Caco-2 (cell line): ENCODE measurements around the gene CNIH2. TPM values are rescaled to one million over a fixed set of nuclear protein-coding genes. Genes with fewer than 3 reads are reported as not detected.

Experiments
- BruUV-seq: library from RNA; stranded (reverse); fragments of 400-500 nt; replicated peaks from 2 replicates; lab custom pipeline; 2021; lab: Mats Ljungman, UMichigan
- CTCF ChIA-PET: fragments of 300-600 bp; sonication (Branson Sonifier 250); formaldehyde crosslinking; loops from one replicate; lab custom pipeline; 2022; ENCODE audit warnings: antibody characterized with exemption; lab: Charles Lee
- POLR2A ChIA-PET: fragments of 300-600 bp; sonication (Branson Sonifier 250); formaldehyde crosslinking; loops from one replicate; lab custom pipeline; 2022; ENCODE audit warnings: antibody characterized with exemption; lab: Charles Lee
- DNase-seq, 2 experiments: peaks; one replicate each; pipeline versions ENCODE4 v3.0.0 to v3.0.0-alpha.2; 2020 to 2022
- H3K27me3 ChIP-seq: replicated peaks from 2 replicates; pipeline ENCODE4 v1.6.0; 2011; ENCODE audit warnings: low read length; ENCODE audit not compliant: control insufficient read depth, insufficient read depth
- H3K36me3 ChIP-seq: 2 replicates; pipeline ENCODE4 v1.5.1; 2011; ENCODE audit warnings: low read length; ENCODE audit not compliant: control insufficient read depth, insufficient read depth
- H3K4me1 ChIP-seq: fragments of 250-450 bp; sonication (Bioruptor Pico); 2 replicates; pipeline ENCODE4 v1.5.1; 2020; ENCODE audit warnings: mild to moderate bottlenecking
- H3K4me3 ChIP-seq: 2 replicates; pipeline ENCODE4 v1.5.1; 2011; ENCODE audit warnings: low read depth, mild to moderate bottlenecking, control low read depth, low read length
- H3K9me3 ChIP-seq: fragments of 250-450 bp; sonication (Bioruptor Pico); 2 replicates; pipeline ENCODE4 v1.5.1; 2020; ENCODE audit warnings: mild to moderate bottlenecking, moderate library complexity
- H3K27ac Mint-ChIP-seq: one replicate; pipeline ENCODE4 v1.8.0; 2022; ENCODE audit warnings: mixed read lengths; ENCODE audit not compliant: unreplicated experiment
- H3K27me3 Mint-ChIP-seq: one replicate; pipeline ENCODE4 v1.8.0; 2022; ENCODE audit warnings: mixed read lengths; ENCODE audit not compliant: insufficient read depth, unreplicated experiment
- H3K36me3 Mint-ChIP-seq: one replicate; pipeline ENCODE4 v1.8.0; 2022; ENCODE audit warnings: mild to moderate bottlenecking, mixed read lengths; ENCODE audit not compliant: insufficient read depth, unreplicated experiment
- H3K4me1 Mint-ChIP-seq: one replicate; pipeline ENCODE4 v1.8.0; 2022; ENCODE audit warnings: low read depth, mixed read lengths; ENCODE audit not compliant: unreplicated experiment
- H3K4me3 Mint-ChIP-seq: one replicate; pipeline ENCODE4 v1.8.0; 2022; ENCODE audit warnings: mild to moderate bottlenecking, moderate library complexity, mixed read lengths; ENCODE audit not compliant: unreplicated experiment
- H3K9me3 Mint-ChIP-seq: one replicate; pipeline ENCODE4 v1.8.0; 2022; ENCODE audit warnings: mixed read lengths; ENCODE audit not compliant: unreplicated experiment
- intact Hi-C: fragments of 100-400 bp; cut with micrococcal nuclease; formaldehyde crosslinking; loops from one replicate; pipeline ENCODE4 v1.10.0; 2022; ENCODE audit not compliant: unreplicated experiment
- total RNA-seq: library from RNA; stranded (reverse); gene quantifications from 2 replicates; pipeline ENCODE4 v1.2.3, GENCODE V29; 2022
- TF ChIP-seq, protein P1 (sequence below), 2 experiments: fragments of 200-600 bp in 1 of 2; IDR thresholded peaks; 1 replicate in 1 of 2; 2 replicates in 1 of 2; pipeline versions ENCODE4 v1.5.1 to v1.8.0; 2011 to 2022; ENCODE audit warnings: antibody characterized with exemption in 1 of 2, control low read depth in 1 of 2, inconsistent platforms in 1 of 2, low read depth in 1 of 2, low read length in 1 of 2, mild to moderate bottlenecking in 1 of 2, moderate library complexity in 1 of 2; ENCODE audit not compliant: insufficient read depth in 1 of 2, severe bottlenecking in 1 of 2, unreplicated experiment in 1 of 2

Gene CNIH2
- total RNA-seq, 1 experiment from 2014 or later: 6.1 TPM

DNA sequence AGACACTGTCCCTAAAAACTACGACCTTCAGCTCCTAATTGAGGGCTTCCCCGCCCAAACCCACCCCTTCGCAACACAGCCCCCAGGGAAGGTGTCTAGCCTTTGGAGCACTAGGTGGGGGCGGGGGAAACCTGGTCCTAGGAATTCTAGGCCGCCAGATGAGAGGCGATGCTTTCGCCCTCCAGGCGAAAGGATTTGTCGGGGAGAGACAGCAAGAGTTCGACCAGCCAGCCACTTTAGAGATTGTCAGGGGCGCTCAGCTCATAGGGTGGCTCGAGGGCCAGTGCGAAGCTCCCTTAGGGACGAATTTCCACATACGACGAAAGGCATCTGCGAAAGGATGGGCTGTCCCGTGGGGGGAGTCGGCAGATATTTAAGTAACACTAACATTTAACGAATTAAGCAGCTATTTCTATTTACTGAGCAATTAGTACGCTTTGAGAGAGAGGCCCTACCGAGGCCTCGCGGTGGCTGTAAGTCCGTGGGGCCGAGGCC lies 33.5 kb downstream of the CNIH2 start:
- Histone ChIP-seq H3K27me3 (no peaks in the 10 kb centered on the region), H3K36me3 (no peaks in the 10 kb centered on the region), H3K4me1 (peaks cover 14% of the 10 kb centered on the region), H3K9me3 (no peaks in the 10 kb centered on the region), H3K4me3 (peak overlapping the region; percentile 52)
- Mint-ChIP-seq H3K36me3 (peaks cover 17% of the 10 kb centered on the region), H3K27me3 (no peaks in the 10 kb centered on the region), H3K4me1 (no peaks in the 10 kb centered on the region), H3K9me3 (no peaks in the 10 kb centered on the region), H3K4me3 (peak overlapping the region; percentile 87), H3K27ac (peak overlapping the region; percentile 91)
- peak in 1 of 2 experiments; percentile 55 for DNase-seq
- BruUV-seq: TSS peak; percentile 44
- POLR2A ChIA-PET: interaction anchor here (1.1 to 2.3 kb wide), 5 partner anchors 22 to 259 kb away, joined by 3 to 34 read pairs (median 10); partner anchors contain the start of genes BRMS1, RIN1, SF3B2 and YIF1A
- TF ChIP-seq, protein P1, sequence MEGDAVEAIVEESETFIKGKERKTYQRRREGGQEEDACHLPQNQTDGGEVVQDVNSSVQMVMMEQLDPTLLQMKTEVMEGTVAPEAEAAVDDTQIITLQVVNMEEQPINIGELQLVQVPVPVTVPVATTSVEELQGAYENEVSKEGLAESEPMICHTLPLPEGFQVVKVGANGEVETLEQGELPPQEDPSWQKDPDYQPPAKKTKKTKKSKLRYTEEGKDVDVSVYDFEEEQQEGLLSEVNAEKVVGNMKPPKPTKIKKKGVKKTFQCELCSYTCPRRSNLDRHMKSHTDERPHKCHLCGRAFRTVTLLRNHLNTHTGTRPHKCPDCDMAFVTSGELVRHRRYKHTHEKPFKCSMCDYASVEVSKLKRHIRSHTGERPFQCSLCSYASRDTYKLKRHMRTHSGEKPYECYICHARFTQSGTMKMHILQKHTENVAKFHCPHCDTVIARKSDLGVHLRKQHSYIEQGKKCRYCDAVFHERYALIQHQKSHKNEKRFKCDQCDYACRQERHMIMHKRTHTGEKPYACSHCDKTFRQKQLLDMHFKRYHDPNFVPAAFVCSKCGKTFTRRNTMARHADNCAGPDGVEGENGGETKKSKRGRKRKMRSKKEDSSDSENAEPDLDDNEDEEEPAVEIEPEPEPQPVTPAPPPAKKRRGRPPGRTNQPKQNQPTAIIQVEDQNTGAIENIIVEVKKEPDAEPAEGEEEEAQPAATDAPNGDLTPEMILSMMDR (IDR thresholded peaks at IDR 0.05; ENCODE audit: insufficient read depth in 1 of 2, low read depth in 1 of 2, low read length in 1 of 2, severe bottlenecking in 1 of 2, unreplicated experiment in 1 of 2): peak in 1 of 2 experiments; percentile 96
- intact Hi-C loops: no loop called here
- CTCF ChIA-PET: interaction anchor here (0.6 to 3.4 kb wide), 19 partner anchors 11 to 434 kb away, joined by 3 to 90 read pairs (median 5); partner anchors contain the start of genes B4GAT1, BRMS1, CCDC87 and RAB1B

DNA sequence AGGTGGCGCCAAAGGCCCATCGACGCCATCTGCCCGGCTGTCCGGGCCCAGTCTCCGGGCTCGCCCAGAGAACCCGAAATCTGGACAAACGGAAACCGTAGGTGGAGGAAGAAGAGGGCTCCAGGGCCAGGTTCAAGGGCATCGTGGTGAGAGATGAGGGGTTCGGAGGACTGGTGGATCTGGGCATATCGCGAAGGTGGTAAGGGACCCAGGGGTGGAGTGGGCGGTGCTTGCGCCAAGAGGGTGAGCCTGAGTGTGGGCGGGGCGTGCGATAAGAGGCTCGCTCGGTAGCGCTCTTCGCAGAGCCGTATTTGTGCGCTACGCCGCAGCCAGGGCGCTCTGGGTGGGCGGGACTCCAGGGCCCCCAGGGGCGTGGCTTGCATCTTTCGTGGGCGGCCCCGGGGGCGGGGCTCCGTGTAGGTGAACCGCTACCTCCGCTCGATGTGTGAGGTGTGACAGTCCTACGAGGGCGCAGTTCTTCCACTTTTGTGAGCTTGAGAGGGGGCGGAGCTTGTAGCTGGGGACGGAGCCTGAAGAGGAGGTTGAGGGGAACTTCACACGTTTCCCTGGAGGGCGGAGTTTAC lies 34.1 kb downstream of the CNIH2 start:
- peaks cover 17% of the 10 kb centered on the region for H3K36me3 Mint-ChIP-seq
- no peaks in the 10 kb centered on the region for H3K36me3 ChIP-seq
- BruUV-seq: no TSS peak
- H3K27me3 ChIP-seq: no peaks in the 10 kb centered on the region
- ChIA-PET CTCF (interaction anchor here (0.6 to 3.4 kb wide), 35 partner anchors 10 to 433 kb away, joined by 3 to 90 read pairs (median 4); partner anchors contain the start of genes B4GAT1, BRMS1, CCDC87 and DPP3), POLR2A (interaction anchor here (1.0 to 2.3 kb wide), 9 partner anchors 17 to 424 kb away, joined by 3 to 34 read pairs (median 4); partner anchors contain the start of genes BRMS1, FIBP, RIN1 and SF3B2)
- no peaks in the 10 kb centered on the region for H3K9me3 Mint-ChIP-seq
- peak overlapping the region; percentile 87 for H3K4me3 Mint-ChIP-seq
- peak; percentile 97 for DNase-seq
- H3K4me1 Mint-ChIP-seq: no peaks in the 10 kb centered on the region
- peak overlapping the region; percentile 52 for H3K4me3 ChIP-seq
- no peaks in the 10 kb centered on the region for H3K9me3 ChIP-seq
- TF ChIP-seq, protein P1 (IDR thresholded peaks at IDR 0.05; ENCODE audit: insufficient read depth in 1 of 2, low read depth in 1 of 2, low read length in 1 of 2, severe bottlenecking in 1 of 2, unreplicated experiment in 1 of 2): peak in 1 of 2 experiments; percentile 88
- intact Hi-C loops: loop anchor here (1.0 to 2.0 kb wide), 5 partner anchors 16 to 77 kb away; partner anchors contain the start of genes BRMS1, RAB1B and RIN1
- H3K27me3 Mint-ChIP-seq: no peaks in the 10 kb centered on the region
- peaks cover 14% of the 10 kb centered on the region for H3K4me1 ChIP-seq
- peak overlapping the region; percentile 91 for H3K27ac Mint-ChIP-seq
